Endothelial cell of umbilical vein (primary cell): ENCODE data around the gene KRT76.

Experiments
- CTCF ChIP-seq, 2 donors: IDR thresholded peaks; 1 replicate in 1 of 2; 2 replicates in 1 of 2; pipeline ENCODE4 v1.5.1; 2011; ENCODE audit warnings: low read length in 2 of 2, mild to moderate bottlenecking in 2 of 2, moderate library complexity in 2 of 2, control low read depth in 1 of 2, inconsistent platforms in 1 of 2, low read depth in 1 of 2; ENCODE audit not compliant: insufficient read depth in 1 of 2; ENCODE audit errors: extremely low read depth in 1 of 2
- EZH2 ChIP-seq: IDR thresholded peaks from 2 replicates; pipeline ENCODE4 v1.6.1; 2012; ENCODE audit warnings: borderline replicate concordance, low read depth, mild to moderate bottlenecking, moderate library complexity, low read length, inconsistent platforms; ENCODE audit not compliant: severe bottlenecking
- POLR2A ChIP-seq: IDR thresholded peaks from 2 replicates; pipeline ENCODE4 v1.6.1; 2012; ENCODE audit warnings: low read depth, mild to moderate bottlenecking, control low read depth, low read length
- POLR2AphosphoS5 ChIP-seq: IDR thresholded peaks from 2 replicates; pipeline ENCODE4 v1.6.1; 2012; ENCODE audit warnings: low read depth, mild to moderate bottlenecking, control low read depth, low read length, moderate library complexity; ENCODE audit not compliant: insufficient read depth

GRCh38 chr12:52730383-52730782, 46.8 kb downstream of the KRT76 start:
- TF ChIP-seq EZH2 (no peak), POLR2A (no peak), CTCF (IDR thresholded peaks at IDR 0.05; ENCODE audit: extremely low read depth in 1 of 2, insufficient read depth in 1 of 2, low read depth in 1 of 2, low read length in 2 of 2) (no peak), POLR2AphosphoS5 (no peak)
